22Rv1 (cell line): ENCODE data around the gene SUSD4.

Source experiments
- ZFX ChIP-seq: fragments of 450-650 bp; IDR thresholded peaks from 2 replicates; pipeline ENCODE4 v1.6.1; 2017; ENCODE audit warnings: antibody characterized with exemption, borderline replicate concordance
- TF ChIP-seq, protein P1 (sequence below): fragments of 450-650 bp; IDR thresholded peaks from 2 replicates; pipeline ENCODE4 v1.5.1; 2017; ENCODE audit warnings: mild to moderate bottlenecking

DNA sequence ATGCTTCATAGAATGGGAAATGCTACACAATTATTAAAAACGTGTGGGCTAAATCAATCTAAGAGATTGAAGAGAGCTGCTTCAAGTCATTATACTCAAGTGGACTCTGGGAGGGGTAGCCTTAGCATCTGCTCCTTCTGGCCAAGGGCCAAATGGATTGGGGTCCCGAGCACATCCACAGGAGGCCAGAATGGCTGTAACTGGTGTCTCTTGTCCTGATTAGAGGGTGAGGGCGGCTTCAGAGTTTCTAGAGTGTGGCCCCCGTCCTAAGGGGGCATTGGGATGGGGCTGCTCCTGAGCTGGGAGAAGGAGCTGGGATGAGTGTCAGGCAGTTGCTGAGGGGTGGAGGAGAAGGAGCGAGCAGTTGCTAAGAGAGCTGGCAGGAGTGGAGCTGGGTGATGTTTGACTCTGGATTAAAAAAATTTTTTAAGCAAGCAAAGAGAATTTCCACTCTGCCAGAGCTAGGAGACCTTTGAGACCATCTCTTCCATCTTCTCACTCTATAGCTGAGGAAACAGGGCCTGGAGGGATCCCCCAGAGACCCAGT, 149.6 kb downstream of the SUSD4 start:
- TF ChIP-seq, protein P1, sequence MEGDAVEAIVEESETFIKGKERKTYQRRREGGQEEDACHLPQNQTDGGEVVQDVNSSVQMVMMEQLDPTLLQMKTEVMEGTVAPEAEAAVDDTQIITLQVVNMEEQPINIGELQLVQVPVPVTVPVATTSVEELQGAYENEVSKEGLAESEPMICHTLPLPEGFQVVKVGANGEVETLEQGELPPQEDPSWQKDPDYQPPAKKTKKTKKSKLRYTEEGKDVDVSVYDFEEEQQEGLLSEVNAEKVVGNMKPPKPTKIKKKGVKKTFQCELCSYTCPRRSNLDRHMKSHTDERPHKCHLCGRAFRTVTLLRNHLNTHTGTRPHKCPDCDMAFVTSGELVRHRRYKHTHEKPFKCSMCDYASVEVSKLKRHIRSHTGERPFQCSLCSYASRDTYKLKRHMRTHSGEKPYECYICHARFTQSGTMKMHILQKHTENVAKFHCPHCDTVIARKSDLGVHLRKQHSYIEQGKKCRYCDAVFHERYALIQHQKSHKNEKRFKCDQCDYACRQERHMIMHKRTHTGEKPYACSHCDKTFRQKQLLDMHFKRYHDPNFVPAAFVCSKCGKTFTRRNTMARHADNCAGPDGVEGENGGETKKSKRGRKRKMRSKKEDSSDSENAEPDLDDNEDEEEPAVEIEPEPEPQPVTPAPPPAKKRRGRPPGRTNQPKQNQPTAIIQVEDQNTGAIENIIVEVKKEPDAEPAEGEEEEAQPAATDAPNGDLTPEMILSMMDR, result no peak
- TF ChIP-seq ZFX, result no peak
